GM18861 (cell line): Measurements from ENCODE around the gene ARHGAP18.

ENCODE experiments used
- ATAC-seq: cut with Tn5 transposase; IDR thresholded peaks from one replicate; pipeline ENCODE4 v1.9.1; 2021; ENCODE audit not compliant: unreplicated experiment

Gene ARHGAP18

GRCh38 chr6:129709769-129710449, at the start of gene ARHGAP18:
TSS of gene ARHGAP18 (minus strand) at chr6:129710177. CDS start at chr6:129710136, 41 bp downstream.
- ATAC-seq: peak; percentile 92

DNA sequence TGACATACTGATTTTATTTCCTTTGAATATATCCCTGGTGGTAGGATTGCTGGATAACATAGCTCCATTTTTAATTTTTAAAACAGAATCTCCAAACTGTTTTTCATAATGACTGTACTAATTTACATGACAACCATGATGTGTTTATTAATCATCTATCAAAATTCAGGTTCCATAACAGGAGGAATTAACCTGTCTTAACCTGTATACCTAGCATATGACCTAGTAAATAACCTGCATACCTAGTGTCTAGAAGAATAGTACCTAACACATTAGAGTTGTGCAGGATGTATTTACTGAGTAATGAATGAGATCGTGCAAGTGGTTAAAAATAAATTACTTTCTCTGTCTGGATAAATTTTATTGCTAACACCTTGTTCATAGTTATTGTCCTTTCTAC, 45.8 kb upstream of the ARHGAP18 start:
- ATAC-seq: no peak

DNA sequence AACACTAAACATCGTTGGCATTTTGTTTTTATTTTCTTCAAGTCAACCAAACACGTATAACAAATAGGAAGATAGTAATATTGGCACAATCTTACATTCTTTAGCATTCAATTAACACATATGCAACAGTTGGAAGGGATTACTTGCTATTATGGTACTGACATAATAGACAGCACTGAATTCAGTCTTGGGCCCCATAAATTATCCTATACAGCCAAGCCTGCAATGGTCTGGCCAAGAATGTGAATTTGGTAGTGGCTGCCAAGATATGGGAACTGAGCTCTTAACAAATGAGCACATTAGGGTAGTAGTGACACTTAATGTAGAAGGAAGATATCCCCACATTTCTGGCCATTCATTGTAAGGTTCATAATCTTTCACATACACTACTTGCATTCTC, 44.8 kb upstream of the ARHGAP18 start:
- ATAC-seq: no peak

DNA sequence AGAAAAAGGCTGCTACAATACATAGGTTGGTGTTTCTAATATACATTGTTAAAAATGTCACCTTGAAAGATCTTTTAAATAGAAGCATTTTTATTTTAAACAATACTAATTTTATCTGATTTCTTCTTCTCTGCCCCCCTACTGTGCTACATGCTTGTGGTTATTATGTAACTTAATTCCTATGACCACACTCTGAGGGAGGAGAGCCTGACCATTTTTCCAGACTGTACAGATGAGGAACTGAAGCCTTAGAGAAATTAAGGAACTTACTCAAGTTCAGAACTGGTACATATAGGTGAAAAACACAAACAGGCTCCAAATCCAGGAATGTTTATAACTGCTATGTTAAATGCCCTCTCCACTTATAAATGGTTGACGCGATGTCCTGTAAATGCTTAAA, 43.4 kb upstream of the ARHGAP18 start:
- no peak for ATAC-seq

DNA sequence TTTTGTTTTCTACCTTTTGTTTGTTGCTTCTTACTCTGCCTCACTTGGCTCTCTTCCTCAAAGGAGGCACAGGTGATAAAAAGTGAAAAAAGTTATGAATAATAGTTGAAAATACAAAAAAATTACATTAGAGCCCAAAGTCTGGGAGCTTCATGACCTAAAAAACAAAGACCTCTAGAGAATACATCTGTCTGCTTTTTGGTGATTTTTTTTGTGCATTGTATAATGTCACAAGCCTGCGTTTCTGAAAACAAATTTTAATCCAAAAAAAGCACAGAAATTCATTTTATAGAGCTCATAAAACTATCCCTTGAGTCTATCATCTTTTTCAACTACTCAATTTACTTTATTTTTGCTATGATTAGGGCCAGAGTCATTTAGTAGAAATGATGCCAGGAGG, 41.4 kb upstream of the ARHGAP18 start:
- ATAC-seq: no peak

DNA sequence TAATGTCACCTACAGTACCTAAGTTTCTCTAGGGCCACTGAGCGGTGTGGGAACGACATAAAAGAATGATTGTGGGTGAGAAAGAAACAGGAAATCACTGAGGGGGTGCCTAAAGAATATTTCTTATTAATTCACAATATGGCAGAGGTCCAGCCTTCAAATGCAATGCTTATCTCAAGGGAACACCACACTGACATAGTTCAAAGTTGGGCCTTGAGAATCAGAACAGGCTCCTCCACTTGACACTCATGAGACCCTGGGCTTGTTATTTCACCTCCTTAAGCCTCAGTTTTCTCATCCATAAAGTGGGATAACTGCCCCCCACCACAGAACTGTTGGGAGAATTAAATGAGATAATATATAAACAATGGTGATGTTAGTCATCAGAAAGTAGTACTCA, 40.4 kb upstream of the ARHGAP18 start:
- no peak for ATAC-seq

- peak; percentile 35 for ATAC-seq
Measured at GRCh38 chr6:129749749-129750120, 39.8 kb upstream of the ARHGAP18 start.

DNA sequence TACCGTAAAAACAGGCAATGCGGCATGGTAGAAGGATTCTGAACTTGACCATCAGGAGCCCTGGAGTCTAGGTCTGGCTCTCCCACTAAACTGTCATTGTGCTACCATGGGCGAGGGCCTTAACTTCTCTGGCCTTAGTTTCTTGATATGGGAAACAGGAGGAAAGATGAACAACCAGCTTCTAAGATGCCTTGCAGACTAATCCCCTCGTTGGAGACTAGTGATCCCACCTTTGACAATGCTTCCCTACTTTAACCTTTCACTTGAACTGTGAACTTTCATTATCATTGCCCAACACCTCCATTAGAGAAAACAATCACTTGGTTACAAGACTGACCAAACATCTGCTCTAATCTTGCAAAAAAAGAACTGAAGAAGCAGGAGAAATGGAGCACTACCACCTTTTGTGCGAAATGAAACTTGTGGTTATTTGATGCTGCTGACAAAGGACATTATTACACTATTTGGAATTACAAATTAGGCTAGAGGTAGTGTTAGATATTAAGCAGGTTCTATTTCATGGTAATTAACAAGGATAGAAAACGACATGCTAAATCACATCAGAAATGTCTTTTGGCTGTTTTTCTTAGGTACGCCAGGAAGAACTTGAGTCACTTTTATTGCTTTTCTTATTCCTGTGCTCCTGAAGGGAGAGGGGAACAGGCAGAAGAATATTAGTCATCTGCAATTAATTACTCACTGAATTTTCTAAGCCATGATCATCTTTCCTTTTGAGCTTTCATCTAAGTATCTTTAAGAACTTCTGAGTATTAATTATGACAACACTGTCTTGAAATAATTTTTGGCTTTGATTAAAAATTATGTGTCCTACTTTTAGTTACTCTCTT, 39.1 kb upstream of the ARHGAP18 start:
- ATAC-seq: no peak

DNA sequence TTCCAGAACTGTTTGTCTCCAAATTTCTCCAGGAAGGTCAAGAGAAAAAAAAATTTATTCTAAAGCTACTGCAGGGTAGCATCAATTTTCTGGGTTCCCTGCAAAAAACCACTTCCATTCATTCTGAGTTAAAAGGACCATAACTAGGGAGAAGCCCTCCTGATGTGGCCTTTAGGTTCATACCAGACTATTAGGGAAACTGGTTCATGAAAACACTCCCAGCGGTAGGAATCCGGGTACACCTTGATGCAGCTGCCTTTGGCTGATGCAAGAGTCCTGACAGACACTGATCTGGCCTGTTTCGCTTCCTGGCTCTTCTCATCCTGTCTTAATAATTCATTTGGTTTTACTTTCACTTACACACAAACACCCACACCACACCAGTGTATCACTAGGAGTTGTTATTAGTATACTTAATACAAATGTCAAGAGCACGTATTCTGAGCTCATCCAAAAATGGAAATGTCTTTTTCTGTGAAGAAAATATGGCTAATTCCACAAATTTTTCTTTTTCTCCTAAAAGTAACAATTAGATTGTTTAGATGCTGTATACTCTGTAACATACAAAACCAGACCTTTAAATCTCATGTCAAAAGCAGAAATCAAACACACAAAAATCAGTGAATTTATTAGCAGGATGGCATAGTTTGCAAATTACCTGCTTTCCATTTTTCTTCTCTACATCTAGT, 38.4 kb upstream of the ARHGAP18 start:
- peak; percentile 87 for ATAC-seq

DNA sequence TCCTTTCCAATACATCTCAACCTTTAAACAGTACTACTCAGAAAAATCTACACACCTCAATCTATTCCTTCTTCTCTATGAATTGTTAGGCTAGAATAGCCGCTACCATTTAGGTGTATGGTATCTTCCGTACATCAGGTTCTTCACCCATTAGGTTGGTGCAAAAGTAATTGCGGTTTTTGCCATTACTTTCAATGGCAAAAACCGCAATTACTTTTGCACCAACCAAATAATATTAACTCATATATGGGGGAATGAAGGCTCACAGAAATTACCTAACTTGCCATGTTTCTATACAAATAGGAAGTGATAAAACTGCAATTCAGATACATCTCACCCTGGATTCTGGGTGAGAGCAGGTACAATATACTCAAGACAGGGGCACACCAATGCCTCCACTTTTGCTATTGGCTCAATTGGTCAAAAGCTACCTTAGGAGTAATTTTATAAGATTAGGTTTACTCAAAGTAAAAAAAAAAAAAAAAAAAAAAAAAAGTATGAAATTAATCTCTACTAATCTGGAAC, 37.7 kb upstream of the ARHGAP18 start:
- no peak for ATAC-seq

- no peak for ATAC-seq
Measured at GRCh38 chr6:129744880-129745237, 34.9 kb upstream of the ARHGAP18 start.

DNA sequence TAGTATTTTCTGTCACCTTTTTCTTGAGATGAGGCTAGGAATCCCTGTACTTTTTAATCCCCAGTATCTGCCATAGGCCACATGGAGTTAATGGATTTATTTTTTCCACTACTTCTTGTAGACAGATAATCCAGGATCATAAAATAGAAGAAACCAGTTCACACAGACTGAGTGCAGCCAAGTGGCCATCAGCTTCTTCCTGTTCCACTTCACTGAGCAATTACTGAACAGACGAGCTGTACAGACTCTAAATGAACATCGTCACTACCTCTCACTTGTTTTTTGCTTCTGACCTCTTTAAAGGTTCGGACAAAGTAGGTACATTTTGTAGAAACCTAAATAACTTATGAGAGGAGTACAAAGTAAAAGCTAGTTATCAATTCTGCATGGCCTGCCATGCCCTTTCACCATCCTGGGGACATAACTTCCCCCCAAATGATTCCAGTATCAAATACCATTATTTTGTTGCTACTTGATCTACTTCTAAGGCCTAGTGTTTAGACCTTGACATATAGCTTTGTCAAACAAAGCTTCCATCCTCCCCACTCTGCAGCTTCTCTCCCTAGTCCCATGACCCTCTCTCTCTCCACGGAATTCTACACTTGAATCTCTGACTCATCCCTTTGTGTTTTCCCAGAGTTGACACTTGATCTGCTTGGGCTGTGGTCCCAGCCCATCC, 34.4 kb upstream of the ARHGAP18 start:
- ATAC-seq: peak; percentile 28

DNA sequence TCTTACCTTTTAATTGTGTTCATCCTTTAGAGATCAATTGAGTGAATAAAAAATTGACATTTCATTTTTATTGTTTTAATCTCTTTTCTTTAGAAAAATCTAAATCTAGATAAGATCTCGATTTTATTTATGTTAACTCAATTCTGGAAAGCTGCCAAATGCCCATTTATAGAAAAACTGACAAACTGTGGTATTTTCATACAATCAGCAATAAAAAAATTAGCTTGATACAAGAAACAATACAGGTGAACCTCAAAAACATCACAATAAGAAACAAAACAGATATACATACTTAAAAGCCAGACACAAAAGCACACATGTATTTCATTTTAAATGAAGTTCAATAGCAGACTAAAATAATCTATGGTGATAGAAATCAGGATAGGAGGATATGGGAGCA, 30.0 kb upstream of the ARHGAP18 start:
- no peak for ATAC-seq

- ATAC-seq: no peak
Measured at GRCh38 chr6:129736105-129736504, 26.1 kb upstream of the ARHGAP18 start.

- no peak for ATAC-seq
Measured at GRCh38 chr6:129733290-129733689, 23.3 kb upstream of the ARHGAP18 start.

DNA sequence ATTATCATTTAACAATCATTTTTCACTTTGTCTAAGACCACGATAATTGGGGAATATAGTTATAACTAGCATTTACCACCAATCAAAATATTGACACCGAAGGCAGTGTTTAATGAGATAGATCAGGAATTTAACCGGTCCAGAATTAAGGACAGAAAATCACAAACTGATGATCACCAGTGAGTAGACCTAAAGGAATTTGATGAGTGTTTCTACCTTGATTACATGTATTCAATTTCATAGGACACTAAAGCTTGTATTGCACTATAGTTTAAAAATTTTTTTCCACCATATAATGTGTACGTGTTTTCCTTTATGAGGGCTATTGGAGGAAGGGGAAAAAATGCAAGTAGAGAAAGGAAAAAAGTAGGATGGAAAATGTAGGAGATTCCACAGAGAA, 22.6 kb upstream of the ARHGAP18 start:
- ATAC-seq: no peak

GRCh38 chr6:129732034-129732433, 22.1 kb upstream of the ARHGAP18 start:
- no peak for ATAC-seq

DNA sequence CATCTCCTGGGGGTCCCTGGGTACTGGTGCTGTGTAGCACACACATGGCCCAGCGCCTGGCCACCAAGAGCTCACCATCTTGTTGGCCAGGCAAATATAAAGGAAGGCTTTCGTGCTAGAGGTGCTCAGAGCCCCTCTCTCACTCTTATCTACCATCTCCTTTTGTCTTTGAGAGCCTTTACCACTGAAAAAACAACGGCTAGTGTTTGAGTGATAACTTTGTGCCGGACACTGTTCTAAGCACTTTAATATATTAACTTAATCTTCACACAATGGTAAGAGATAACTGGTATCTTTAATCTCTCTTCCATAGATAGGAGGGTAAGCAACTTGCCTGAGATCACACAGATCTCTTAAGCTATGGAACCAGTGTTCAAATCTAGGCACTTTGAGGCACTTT, 21.5 kb upstream of the ARHGAP18 start:
- ATAC-seq: no peak

- peak; percentile 55 for ATAC-seq
Measured at GRCh38 chr6:129730477-129731165, 20.6 kb upstream of the ARHGAP18 start.

GRCh38 chr6:129726650-129727049, 16.7 kb upstream of the ARHGAP18 start:
- ATAC-seq: no peak

DNA sequence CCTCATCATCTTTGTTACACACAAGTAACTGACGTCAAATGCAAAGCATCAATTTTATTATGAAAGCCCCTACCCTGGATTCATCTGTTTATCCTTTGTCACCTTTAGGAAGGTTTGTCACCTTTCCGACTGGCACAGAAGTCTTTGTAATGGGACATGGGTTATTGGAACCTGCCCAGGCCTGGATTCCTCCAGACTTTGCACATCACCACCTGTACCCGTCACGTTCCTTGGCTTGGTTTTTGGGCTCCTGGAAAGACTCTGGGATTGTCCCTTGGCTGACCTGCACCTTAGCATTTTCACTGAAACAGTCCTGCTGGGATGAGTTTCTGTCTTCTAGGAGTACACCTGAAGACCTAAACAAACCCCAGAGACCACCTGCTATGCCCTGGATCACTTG, 15.4 kb upstream of the ARHGAP18 start:
- ATAC-seq: no peak
